ENCODE results near the gene BDNF.
"Not testable (repeated sequence)": the region's sequence is repeated elsewhere in the genome, so short reads cannot be mapped to it uniquely, and the experiment has no call there.

Gene BDNF

DNA sequence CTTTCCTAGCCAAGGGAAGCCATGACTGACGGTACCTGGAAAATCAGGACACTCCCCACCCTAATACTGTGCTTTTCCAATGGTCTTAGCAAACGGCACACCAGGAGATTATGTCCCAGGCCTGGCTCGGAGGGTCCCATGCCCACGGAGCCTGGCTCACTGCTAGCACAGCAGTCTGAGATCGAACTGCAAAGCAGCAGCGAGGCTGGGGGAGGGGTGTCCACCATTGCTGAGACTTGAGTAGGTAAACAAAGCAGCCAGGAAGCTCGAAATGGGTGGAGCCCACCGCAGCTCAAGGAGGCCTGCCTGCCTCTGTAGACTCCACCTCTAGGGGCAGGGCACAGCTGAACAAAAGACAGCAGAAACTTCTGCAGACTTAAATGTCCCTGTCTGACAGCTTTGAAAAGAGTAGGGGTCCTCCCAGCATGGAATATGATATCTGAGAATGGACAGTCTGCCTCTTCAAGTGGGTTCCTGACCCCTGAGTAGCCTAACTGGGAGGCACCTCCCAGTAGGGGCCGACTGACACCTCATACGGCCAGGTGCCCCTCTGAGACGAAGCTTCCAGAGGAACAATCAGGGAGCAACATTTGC is 34.6 kb downstream of the BDNF start:
- not testable (repeated sequence) for DNase-seq (ENCODE audit: low spot score)

DNA sequence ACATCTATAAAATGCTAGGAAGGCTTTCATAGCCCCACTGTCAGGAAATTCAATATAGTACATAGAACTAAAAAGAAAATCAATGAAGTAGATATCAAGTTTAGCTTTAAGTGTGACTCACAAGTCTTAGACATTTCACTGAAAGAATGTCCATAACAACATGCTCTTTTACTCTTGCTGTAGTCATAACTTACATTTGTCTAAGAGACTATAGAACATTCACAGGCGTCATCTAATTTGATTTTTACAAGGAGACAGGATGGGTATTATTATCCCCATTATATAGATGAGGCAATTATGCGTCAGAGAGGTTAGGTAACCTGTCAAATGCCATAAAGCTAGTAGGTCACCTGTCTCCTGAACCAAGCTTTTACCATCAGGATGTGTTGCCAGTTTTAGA is 36.9 kb downstream of the BDNF start:
- no peak for DNase-seq (ENCODE audit: low spot score)

DNA sequence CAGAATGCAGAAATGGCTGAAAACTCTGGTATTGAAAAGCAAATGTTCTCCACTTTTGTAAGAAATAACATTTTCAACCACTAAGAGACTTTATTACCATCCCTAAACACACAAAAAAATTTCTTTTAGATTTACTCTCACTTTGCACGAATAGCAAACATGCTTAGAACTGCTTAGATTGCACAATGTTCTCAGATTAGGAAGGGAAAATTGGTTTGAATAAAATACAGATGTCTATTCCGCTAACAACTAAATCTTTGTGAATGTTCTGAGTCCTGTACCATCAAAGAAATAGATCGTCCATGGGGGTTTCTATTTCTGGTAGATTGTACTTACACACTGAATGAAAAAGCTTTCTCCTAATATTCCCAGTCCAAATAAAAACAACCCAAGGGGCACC is 40.1 kb downstream of the BDNF start:
- no peak for DNase-seq (ENCODE audit: low spot score)

DNA sequence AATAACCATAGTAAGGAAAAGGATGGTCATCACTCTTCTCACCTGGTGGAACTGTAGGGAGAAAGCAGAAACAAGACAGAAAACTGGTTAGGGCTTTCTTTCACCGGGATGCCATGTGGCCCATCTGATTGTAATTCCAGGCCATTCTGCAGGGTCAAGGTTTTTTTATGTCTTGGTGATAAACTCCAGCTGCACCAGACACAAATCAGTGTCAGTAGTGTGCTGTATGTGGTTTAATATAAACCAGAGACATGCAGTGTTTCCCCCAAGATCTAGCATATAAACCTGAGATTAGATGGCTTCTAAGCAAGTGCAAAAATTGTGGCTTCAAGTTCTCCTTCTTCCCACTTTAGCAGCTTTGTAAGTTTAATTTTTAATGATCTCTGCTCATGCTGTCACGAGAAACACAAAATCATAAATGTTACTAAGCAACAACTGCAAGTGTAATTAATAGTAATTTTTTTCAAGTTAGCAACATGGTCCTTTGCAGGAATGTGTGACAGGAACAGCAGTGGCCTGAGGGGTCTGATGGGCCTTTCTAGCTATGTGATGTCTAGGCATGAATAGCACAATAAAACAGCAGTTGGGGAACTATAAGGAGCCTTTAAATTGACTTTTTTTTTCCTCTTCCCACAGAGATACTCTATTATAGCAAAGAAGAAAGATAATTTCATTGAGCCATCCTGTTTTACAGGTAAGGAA is 41.6 kb downstream of the BDNF start:
- DNase-seq (ENCODE audit: low spot score), result no peak

DNA sequence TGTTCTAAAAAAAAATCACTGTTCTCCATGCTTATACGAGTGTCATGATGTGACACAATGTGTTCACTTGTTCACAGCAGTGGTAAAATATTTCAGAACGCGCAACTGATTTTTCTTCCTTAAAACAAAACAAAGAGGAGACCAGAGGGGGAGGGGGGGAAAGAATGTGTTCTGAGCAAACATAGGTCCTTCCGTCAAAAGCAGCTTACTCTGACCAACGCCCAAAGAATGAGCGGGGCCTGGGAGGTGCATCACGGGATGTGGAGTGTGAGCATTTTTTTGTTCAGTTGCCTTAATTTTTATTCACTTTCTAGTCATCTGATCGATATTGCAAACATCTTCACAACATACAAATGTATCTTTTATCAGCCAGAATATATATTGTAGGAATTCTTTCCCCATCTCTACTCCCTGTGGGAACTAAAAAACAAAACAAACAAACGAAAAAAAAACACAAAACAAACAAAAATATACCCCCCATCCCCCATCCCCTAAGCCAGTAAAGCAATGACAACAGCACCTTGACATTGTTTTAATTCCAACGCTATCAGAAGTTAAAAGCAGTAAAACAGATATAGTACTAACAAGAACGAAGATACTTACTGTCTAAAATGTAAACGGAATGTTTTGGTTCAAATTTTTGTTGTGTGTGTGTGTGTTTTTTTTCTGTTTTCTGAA is 43.3 kb downstream of the BDNF start:
- no peak for DNase-seq (ENCODE audit: low spot score)

DNA sequence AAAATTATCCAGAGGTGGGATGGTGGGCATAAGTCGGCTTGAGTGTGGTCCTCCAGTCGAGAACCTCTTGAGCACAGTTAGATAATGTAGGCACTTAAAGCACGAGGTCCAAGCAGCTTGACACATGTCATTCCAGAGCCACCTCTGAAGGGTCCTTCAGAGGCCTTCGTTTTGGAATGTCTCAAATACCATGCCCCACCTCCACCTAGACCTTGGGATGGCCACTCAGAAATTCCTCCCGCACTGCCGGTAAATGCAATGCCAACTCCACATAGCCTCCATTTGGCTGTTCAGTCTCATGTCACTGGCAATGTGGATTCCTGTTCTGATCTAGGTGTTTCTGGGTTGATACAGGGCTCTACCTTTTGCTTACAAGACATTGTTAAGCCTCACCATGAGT is 43.9 kb downstream of the BDNF start:
- DNase-seq (ENCODE audit: low spot score), result no peak

DNA sequence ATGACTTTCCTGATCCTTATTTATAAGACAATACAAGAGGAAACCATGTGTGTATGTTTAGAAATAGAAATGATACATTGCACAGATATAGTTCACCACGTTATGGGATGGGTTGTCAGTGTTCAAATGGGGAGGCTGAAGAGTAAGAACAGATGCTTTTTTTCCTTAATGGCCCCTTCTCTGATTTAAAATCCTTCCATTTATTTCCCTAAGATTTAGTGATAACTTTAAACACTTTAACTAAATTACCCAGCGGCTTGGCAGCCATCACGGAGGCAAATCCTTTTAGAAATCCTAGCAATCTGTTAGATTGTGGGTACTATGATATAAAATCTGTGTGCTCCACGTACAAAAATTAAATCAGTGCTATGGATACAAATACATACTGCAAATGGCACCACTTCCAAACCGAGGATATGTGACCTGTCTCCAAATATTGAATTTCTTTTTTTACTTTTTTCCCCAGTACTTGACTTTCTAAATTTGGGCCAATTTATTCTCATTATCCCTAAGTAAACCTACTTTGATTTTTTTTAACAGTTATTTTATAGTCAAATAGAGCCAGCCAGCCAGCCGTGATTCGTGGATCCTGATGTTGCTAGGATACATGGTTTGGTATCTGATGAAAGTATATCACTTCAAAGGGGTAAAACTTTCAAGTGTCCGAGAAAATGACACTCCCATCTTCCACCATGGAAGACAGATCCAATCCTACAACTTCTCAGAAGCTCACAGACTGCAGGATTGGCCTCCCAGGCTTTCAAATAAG is 46.1 kb downstream of the BDNF start:
- DNase-seq (ENCODE audit: low spot score), result no peak

DNA sequence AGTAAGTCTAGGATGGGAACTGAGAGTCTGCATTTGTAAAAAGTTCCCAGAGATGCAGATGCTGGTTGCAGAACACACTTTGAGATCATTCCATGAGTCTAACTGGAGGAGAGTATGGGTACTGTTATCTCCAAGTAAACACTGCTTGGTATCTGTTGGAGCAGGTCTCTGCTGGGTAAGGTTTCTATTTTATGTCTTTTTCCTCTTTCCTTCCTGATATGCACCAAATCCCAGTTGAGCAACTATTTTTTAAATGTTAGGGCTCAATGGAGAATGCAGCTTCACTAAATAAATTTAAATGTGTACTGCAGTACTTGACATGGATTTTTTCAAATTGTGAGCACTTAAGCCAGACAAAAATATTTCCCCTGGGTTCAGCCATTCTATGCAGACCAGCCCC is 48.5 kb downstream of the BDNF start:
- no peak for DNase-seq (ENCODE audit: low spot score)

DNA sequence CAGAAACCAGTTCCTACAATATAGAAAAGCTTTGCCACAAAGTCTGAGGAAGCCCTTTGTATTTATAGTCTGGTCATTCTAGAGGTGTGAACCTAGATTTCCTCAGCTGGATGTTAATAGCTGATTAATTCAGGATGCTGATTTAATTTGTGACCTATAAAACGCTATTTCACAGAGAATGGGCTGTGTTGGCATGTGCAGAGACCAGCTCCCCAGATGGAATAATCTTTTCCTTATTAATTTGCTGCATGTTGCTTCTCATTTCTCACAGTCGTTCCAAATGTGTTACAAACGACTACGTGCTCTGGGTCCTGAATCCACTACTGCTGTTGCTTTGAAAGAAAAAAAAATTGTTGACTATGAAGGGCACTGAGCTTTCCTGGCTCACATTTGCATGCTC is 49.3 kb downstream of the BDNF start:
- DNase-seq (ENCODE audit: low spot score), result no peak

DNA sequence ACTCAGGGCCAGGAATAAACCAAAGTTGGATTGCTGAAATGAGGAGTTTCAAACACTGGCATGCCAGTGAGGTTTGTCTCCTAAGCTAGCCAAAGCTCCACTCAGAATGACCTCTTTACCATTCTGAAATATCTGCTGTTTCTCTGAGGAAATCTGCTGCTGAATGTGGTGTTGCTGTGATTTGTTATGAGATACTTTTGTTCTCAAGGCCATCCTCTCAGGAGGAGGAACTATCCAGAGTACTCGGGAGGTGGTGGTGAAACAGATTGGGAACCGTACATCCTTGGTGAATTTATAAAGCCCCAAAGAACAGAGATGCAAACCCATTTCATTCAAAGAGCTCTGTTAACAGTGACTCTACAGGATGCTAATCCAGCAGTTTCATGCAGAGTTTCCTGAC is 50.5 kb downstream of the BDNF start:
- no peak for DNase-seq (ENCODE audit: low spot score)

DNA sequence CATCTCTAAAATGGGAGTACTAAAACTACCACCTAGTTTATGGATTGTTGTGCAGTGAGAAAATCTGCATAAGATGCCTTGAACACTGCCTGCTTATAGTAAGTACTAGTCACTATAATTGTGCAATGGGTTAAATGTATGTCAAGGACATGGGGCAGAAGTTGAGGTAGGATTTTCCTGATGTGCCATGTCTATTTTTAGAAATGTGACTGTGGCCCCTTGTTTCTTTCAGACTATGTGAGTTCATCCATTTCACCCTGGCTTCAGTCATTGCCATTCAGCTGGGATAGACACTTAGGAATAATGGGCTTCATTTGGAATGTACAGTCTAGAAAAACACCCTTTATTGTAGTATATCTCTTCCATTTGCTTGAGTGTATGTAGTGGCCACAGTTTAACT is 51.4 kb downstream of the BDNF start:
- DNase-seq (ENCODE audit: low spot score), result no peak

DNA sequence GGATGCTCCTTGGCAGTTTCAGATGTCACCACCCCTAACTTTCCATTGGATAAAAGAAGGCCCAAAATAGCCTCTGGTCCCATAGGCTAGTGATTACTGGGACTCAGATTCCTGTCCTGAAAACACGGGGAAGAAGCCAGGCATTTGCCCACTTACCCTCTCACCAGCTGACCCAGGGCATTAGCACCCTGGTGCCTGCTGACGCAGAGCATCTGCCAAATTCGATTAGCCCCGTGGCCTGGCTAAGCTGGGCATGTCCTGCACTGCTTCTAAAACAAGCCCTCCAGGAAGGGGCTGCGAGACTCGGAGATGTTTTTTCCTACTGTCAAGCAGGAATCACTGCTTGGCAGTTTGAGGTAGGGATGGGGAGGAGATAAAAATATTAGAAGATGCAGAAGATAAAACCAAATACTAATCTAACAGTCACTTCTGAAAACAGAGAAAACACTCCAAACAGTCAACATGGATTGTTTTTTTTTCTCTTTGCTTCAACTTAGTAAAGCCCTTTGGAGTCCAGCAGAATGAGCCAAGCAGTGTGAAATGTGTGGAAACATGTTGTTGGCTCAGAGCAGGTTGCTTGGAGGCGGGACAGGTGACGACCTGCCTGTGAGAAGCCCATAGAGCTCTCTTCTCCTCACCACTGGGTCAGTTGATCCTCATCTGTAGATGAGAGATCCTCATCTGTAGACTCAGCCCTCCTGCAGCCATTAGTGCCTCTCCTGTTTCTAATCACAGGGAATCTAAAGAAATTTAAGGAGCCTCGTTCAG is 54.0 kb downstream of the BDNF start:
- DNase-seq (ENCODE audit: low spot score), result no peak

DNA sequence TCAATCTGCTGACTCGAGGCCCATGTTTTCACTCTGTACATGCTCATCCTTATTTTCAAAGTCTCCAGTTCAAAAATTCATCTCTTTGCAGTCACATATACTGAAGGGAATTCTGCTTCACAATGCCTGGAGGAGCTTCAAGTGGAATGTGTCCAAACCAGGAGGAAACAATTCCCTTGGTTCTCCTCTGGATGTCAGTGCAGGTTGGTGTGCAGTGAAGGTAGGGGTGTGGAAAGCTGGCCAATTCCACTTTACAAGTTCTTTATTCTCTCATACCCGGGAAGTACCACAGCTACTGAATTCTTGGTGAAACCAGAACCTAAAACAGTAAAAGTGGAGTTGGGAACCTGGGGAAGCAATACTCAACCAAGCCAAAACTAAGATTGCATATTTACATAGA is 57.3 kb downstream of the BDNF start:
- no peak for DNase-seq (ENCODE audit: low spot score)

DNA sequence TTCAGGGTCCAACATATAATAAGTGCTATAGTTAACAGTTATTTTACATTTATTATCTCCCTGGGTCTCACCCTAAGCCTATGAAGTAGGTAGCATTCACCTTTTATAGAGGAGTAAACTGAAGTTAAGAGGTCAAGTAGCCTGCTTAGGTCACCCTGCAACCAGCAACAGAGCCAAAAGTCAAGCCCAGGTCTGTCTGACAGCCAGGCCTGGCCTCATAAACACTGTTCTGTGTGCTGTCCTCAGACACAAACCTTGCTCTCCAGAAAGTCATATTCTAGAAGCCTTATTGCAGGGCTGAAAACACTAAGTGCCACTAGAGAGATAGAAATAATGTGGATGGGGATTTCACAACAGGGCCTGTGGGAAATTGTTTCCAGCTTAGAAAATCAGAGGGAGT is 59.3 kb downstream of the BDNF start:
- no peak for DNase-seq (ENCODE audit: low spot score)

DNA sequence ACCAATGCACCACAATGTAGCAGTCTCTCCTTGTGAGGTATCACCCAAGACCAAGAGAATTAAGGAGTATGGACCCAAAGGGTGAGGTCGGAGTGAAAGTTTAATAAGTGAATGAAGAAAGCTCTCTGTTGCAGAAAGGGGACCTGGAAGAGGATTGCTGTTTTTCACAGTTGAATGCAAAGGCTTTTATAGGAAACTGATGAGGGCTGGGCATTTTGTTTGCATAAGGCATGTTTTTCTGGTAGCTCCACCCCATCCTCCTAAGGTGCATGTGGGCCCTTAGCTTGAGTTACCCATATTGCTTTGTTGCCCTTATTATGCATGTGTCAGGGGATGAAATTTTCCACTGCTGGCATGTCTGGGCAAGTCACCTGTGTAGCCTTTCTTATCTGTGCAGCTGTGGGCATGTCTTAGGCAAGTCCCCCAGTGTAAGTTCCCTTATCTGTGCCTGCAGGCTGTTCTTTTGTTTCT is 64.7 kb downstream of the BDNF start:
- no peak for DNase-seq (ENCODE audit: low spot score)

DNA sequence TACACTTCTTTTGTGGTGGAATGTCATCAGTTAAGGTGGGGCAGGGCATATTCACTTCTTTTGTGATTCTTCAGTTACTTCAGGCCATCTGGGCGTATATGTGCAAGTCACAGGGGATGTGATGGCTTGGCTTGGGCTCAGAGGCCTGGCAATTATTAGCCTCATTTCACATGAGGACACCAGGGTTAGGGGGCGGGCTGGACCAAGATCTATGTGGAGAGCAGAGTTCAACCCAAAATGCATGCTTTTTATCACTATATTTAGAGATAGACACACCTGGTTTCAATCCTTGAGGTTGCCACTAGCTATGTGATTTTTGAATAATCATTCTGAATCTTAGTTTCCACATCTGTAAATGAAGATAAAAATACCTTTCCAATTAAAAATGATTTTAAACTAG is 65.5 kb downstream of the BDNF start:
- not testable (repeated sequence) for DNase-seq (ENCODE audit: low spot score)

DNA sequence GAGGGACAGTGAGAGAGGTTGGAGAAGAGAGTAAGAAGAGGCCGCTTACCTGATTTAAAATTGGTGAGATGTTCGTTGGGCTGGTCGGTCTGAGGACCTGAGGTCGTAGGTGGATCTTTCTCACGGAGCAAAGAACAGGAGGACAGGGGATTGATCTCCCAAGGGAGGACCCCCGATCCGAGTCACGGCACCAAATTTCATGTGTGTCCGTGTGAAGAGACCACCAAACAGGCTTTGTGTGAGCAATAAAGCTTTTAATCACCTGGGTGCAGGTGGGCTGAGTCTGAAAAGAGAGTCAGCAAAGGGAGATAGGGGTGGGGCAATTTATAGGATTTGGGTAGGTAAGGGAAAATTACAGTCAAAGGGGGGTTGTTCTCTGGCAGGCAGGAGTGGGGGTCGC is 66.0 kb downstream of the BDNF start:
- not testable (repeated sequence) for DNase-seq (ENCODE audit: low spot score)

DNA sequence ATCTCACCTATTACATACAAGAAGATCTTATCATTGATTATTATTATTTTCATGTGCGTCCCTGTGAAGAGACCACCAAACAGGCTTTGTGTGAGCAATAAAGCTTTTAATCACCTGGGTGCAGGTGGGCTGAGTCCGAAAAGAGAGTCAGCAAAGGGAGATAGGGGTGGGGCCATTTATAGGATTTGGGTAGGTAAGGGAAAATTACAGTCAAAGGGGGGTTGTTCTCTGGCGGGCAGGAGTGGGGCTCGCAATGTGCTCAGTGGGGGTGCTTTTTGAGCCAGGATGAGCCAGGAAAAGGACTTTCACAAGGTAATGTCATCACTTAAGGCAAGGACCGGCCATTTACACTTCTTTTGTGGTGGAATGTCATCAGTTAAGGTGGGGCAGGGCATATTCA is 71.2 kb downstream of the BDNF start:
- not testable (repeated sequence) for DNase-seq (ENCODE audit: low spot score)

DNA sequence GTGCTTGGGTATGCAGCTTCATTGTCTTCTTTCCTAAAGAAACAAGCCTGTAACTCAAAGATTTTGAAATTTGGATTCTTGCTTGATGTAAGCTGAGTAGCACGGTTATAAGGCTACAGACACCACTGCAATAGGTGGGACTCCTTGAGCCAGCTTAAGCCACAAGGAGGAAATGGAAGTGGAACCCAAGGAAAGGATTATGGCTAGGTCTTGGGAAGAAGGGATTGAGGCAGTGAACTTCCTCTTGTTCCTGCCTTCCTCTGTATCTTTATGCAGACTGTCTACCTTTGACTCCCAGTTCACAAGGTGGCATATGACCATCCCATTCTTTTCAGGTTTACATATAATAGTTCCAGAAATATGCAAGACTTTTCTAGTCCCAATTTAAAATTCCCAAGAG is 72.3 kb downstream of the BDNF start:
- no peak for DNase-seq (ENCODE audit: low spot score)

DNA sequence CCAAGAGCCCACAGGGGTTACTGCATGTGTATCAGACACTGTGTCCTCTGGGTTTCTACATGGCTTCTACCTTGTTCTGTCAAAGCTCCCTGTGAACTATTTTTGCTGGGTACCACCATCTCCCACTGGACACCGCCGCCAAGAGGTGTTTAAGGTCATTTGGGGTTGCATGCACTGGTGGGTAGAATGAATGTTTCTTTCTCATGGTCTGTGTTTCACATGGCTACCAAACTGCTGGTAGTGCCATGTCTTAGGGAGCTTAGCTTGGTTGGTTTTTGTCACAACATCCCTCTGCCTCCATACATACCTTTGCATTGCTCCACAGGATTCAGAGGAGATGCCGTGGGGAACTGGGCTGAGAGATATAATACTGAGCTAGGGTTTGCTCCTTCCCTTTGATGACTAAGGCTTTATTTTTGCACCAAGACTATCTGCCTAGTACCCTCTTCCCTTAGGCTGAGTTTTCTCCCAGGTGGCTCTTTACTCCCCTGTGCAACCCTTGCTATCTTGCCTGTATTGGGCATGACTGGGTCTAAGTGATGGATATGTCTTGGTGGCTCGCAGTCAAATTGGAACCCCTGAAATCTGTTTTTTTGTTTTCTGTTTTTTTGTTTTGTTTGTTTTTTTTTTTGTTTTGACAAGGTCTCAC is 73.2 kb downstream of the BDNF start:
- DNase-seq (ENCODE audit: low spot score), result no peak

DNA sequence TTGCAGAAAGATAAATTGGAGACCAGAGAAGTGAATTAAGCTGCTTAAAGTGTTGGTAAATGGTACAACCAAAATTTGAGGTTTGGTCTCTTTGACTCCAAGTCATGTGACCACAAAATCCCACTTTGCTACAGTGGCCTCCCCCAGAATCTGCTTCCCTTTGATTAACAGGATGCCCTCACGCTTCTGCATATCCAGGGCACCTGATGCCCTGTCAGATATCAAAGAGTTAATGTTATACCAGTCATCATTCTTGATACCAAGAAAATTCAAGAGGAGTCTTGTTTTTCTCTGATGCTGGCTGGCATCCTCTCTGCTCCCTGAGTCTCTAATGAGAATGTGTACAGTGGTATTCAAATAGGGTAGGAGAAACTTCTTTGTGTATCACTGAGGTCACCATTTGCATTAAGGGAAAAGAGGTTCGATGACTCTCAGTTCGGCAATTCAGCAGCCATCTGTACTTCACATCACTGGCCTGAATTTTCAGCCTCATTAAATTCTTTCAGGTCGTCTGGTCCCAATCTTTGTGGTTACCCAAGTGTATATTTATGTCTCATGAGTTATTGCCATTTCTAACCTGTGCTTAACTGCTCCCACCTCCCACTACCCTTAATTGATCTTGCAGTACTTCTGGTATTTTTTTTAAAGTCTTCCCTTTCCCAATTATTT is 73.9 kb downstream of the BDNF start:
- no peak for DNase-seq (ENCODE audit: low spot score)

Measured in RKO (cell line).